Myocyte (in vitro differentiated cells): ENCODE results near the gene WTAP. TPM values are rescaled to one million over a fixed set of nuclear protein-coding genes. Genes with fewer than 3 reads are reported as not detected.
"Not testable (repeated sequence)": the region's sequence is repeated elsewhere in the genome, so short reads cannot be mapped to it uniquely, and the experiment has no call there.

Experiments used
- DNase-seq: peaks from one replicate; pipeline ENCODE4 v3.0.0-alpha.2; 2012; ENCODE audit warnings: low read depth
- total RNA-seq: library from RNA; depleted of rRNA; stranded (reverse); fragments of >200 nt; gene quantifications from 2 replicates; pipeline ENCODE4 v1.2.3, GENCODE V29; 2014

WTAP gene
- total RNA-seq, 1 donor from 2014 or later, result 64.8 TPM

DNA sequence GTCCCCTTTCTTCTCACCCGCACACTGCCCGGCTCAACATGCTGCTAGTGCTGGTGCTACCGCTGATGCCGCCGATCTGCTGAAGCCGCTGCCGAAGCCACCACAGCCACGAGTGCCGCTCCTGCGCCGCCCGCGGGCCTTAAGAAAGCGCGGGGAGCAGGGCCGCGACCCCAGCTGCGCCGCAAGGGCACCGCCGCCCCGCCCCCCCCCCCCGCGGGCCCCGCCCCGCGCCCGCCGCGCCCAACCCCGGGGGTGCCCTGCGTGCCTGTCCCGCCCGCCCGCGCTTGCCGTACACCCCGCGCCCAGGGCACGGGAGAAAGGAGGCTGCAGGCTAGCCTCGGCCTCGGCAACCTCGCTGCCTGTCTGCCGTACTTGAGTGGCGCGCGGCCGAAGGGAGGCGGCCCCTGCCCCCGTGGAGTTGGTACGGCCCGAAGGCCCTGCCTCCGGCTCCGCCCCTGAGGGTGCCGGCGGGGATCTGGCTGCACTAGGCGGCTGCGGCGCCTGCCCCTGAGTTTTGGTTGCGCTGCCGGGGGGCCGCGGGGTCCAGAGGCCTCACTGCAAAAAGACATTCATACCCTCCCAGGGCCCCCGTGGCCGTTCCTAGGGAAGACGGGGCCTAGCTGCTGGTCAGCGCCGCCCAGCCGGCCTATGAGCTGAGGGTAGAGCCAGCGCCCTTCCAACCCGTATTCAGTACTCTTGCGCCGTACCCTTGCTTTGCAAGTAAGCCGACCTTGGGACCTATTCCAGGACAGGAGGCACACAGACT is 34.0 kb upstream of the WTAP start, which contains the start of gene SOD2:
SOD2 (minus strand) TSS at position 114 of the 766 bp plus-strand sequence; CDS start at position 40, 74 bp downstream.
- peak; percentile 90 for DNase-seq

DNA sequence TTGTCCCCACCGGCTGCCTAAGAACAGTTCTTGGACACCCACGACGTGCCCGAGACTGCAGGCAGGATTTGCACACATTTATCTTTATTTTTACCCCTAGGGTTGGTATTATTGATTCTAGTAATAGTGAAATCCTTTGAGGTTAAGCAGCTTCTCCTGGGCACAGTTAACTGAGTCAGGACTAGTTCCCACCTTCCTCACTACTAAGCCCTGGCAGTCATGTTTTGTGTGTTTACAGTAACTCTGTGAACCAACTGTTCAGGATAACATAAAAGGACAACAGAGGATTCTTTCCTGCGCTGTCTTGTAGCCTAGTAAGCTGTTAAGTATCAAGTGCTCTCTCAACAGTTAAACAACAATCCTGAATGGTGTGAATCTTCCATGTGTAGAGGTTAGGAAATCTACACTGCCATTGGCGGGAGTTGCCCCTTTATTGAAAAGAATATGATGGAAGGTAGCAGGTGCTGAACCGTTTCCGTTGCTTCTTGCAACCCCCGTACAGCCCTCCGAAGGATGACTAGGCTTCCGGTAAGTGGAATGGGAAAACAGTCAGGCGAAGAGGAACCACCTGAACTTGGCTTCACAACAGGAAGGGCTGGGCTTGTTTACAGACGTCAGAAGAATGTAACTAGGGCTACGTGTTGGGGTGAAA is 33.3 kb upstream of the WTAP start:
- DNase-seq, result peak; percentile 72

DNA sequence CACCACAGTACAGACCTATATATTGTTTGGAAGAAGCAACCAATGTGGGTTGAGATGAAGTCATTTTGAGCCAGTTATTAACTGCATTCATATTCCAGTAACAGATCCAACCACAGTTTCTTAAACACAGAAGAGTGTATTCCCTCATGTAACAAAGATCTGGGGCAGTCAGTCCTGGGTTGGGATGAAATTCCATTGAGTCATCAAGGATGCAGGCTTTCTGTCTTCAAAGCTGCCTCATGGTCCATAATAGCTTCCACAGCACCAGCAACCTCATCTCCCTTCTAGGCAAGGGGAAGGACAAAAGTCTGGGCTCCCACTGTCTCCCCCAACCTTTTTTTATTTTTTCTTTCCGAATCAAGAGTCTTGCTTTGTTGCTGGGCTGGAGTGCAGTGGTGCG is 31.3 kb upstream of the WTAP start:
- no peak for DNase-seq

DNA sequence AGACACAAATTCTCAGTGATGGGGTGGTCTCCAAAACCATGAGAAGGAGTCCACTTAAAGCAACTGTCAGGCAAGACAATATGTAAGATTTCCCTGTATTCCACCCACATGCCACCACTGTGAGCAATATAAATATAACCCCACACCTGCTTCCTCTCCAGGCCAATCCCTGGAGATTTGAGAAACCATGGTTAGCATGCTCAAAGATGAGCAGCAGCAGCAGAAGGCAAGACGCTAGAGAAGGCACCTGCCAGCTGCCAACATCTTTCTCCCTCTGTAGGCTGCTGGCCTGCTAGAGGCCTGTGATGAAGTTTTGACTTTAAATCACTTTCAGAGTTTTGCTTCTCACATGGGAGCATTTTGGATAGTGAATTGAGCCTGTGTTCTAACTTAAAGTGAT is 26.3 kb upstream of the WTAP start:
- peak; percentile 83 for DNase-seq

DNA sequence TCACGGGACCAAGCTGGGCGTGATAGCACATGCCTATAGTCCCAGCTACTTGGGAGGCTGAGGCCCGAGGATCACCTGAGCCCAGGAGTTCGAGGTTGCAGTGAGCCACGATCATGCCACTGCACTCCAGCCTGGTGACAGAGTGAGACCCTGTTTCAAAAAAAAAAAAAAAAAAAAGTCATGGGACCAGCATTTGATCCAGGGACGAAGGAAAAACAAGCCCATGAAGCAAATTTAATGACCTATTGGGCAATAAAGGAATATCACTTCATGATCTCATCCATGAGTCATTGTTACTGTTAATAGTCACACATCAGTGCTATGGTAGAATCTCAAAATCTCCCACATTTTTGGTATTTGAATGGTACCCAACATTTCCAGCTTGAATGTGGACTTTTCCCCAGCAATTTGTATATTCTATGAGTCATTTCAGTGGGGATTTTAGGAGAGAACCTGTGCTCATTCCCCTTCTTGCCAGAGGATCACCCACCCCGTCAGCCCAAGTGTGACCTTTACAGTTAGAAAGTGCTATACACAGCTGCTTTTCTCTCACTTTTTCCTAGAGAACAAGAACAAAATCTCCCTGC is 25.8 kb upstream of the WTAP start:
- peak; percentile 66 for DNase-seq

DNA sequence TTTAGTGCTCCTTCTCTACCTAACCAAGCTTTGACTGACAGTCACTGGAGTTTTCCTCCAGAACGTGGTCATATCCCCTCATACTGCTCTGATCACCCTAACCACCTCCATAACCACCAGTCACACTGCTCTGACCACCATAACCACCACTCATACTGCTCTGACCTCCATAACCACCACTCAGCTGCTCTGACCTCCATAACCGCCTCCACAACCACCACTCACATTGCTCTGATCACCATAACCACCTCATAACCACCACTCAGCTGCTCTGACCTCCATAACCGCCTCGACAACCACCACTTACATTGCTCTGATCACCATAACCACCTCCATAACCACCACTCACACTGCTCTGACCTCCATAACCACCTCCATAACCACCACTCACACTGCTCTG is 16.7 kb upstream of the WTAP start:
- DNase-seq, result not testable (repeated sequence)

DNA sequence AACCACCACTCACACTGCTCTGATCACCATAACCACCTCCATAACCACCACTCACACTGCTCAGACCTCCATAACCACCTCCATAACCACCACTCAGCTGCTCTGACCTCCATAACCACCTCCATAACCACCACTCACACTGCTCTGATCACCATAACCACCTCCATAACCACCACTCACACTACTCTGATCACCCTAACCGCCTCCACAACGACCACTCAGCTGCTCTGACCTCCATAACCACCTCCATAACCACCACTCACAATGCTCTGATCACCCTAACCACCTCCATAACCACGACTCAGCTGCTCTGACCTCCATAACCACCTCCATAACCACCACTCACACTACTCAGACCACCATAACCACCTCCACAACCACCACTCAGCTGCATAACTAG is 14.9 kb upstream of the WTAP start:
- not testable (repeated sequence) for DNase-seq

DNA sequence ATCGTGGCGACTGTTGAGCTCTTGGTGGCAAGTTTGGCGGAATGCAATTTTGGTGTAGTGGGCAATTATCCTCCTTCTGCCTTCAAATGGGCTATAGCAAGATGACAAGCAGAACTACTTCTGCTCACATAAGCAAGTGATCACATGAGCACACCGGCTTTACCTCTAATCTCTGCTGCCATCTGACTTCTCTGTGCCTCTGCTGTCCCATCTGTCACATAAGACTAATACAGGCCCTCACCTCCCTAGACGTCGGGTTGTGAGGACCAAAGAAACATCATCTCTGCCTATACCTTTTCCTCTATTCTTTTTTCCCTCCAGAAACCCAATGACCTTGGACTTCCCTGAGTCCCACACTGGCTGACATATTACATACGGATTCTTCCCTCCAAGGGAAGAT is 13.3 kb upstream of the WTAP start:
- DNase-seq, result no peak

DNA sequence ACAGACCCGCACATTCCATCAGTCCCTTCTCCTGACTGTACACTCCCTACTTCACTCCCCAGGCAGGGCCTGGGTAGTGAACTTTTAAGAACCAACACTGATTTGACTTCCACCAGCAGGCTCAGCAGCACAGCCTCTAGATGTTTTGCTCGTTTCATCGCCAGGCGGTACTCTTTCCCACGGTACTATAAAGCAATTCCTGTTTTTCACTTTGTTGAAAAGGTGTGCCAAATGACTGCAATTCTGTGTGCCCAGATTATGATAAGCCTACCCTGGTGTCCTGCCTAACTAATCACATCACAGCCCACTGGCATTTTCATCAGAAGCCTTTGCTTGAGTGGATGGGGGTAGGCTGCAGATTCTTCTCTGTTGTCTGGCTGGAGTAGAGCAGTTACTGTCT is 12.9 kb upstream of the WTAP start:
- no peak for DNase-seq

DNA sequence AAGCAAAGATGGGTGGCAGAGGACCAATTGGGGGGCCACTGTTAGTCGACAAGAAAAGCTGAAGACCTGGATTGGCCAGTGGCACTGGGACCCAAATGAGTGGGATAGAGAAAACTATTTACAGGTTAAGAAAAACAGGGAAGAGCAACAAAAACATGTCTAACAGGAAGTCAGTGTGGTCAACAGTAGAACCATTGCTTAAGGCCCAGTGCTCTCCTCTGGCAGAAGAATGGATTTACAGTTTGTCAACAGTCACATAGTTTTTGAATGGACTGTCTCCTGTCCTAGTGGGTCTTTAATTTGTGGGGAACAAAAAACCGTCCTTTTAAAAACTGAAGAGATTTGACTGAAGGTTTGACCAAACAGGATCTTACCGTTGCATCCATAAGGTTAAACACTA is 12.1 kb upstream of the WTAP start:
- no peak for DNase-seq

DNA sequence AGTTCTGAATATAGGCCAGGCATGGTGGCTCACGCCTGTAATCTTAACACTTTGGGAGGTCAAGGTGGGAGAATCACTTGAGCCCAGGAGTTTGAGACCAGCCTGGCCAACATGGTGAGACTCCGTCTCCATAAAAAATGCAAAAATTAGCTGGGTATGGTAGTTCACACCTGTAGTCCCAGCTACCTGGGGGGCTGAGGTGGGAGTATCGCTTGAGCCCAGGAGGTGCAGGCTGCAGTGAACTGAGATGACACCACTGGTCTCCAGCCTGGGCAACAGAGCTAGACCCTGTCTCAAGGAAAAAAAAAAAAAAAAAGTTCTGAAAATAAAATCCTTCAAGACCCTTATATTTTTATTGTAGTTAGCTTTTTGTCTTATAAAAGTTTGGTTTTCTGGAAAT is 11.7 kb upstream of the WTAP start:
- DNase-seq, result no peak

DNA sequence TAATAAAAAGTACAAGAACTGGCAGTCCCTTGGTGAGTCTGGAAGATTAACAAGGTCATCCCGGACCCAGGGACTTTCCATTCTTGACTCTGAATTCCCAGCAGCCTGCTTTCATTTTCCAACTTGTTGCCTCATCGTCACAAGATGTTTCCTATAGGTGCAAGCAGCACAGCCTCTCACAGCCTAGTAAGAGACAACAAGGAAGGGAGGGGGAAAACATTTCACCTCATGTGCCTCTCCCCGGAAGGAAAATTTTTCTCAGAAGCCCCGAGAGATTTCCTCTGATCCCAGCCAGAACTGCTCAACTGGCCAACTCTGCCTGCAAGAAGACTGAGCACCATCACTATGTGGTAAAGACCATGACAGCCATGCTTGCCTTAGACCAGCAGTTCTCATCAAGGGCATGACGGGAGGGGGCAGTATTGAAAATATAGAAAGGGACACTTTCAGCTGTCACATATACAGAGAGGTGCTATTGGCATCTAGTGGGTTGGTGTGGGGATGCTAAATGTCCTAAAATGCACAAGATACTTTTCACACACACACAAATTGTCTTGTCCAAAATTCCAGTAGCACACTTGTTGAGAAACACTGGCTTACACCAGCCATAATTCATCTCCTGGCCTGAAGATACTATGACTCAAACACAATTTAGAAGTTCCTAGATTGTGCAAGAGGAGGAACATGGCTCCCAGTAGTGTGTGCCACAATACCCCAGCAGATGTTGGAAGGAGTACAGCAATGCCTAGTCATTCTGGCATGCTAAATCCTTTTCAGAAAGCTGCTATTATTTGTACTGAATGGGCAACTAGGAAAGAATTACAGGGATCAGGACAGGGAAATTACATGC is 10.8 kb upstream of the WTAP start:
- DNase-seq, result peak; percentile 73

DNA sequence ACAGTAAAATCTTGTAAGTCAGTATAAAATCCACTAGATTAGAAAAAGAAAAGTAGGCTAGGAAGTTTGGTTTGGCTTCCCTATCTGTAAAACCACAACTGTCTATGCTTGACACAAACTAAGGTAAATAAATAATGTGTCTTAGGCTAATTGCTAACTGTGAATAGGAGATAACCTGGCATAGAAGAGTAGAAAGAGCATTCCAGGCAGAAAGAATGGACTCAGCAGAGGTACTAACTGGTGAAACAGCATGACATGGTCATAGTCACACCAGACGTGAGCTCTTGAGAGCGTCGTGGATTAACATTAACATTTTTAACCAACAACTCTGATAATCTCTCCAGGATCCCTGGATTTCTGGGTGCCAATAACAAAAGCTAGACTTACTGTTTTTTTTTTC is 8.7 kb upstream of the WTAP start:
- DNase-seq, result no peak

DNA sequence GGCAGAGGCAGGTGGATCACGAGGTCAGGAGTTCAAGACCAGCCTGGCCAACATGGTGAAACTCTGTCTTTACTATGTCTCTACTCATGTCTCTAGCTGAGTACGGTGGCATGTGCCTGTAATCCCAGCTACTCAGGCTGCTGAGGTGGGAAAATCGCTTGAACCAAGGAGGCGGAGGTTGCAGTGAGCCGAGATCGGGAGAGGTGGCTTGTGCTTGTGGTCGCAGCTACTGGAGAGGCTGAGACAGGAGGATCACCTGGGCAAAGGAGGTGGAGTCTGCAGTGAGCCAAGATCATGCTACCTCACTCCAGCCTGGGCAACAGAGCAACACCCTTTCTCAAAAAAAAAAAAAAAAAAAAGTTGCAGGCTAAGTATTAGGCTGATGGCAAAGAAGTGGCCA is 8.0 kb upstream of the WTAP start:
- DNase-seq, result no peak

DNA sequence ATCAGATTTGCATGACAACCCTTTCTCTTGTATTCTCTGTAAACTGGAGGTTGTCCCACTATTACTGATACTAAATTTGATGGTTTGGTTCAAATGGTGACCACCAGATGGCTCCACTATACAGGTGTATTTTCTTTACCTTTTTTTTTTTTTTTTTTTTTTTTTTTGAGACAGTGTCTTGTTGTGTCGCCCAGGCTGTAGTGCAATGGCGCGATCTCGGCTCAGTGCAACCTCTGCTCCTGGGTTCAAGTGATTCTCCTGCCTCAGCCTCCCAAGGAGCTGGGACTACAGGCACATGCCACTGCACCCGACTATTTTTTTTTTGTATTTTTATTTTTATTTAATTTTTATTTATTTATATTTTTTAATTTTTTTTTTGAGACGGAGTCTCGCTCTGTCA is 6.6 kb upstream of the WTAP start:
- no peak for DNase-seq

DNA sequence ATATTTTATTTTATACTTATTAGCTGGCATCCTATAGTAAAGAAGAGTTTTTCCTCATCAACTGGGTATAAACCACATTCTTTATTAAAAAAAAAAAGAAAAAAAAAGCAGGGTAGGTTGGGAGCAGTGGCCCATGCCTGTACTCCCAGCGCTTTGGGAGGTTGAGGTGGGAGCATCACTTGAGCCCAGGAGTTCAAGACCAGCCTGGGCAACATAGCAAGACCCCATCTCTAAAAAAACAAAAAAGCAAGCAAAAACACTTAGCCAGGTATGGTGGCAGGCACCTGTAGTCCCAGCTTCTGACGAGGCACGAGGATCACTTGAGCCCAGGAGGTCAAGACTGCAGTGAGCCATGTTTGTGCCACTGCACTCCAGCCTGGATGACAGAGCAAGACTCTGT is 5.3 kb upstream of the WTAP start:
- DNase-seq, result not testable (repeated sequence)

DNA sequence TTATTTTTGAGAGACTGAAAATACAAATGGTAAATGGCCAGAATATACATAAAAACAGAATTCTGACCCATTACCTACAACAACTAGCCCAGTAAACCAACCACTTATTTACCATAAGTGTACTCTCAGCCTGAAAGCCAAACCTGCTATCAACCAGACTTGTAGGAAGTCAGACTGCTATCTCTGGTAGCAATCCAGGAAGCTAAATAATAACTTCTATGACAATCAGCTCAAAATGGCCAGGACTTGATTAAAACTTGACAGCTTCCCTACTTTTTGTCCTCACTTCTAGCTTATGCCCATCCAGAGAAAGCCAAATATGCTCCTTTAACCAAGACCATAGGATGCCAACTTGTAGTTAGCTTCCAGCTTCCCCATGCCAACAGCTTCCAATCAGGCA is 4.7 kb upstream of the WTAP start:
- DNase-seq, result no peak

DNA sequence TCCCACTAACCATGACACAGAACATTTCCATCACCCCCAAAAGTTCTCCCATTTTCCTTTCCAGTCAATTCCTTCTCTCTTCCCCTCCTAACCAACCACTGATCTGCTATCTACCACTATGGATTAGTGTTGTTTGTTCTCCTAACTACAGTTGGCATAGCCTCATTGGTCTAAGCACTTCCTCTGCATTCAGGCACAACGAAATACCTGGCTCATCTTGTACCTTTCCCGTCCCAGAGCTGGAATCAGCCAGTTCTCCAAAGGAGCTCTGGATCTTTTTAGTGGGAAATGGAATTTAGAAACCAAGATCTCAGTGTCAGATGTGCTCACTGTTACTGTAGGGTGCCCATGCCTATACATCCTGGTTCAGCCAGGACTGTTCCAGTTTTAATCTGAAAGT is 4.0 kb upstream of the WTAP start:
- no peak for DNase-seq

DNA sequence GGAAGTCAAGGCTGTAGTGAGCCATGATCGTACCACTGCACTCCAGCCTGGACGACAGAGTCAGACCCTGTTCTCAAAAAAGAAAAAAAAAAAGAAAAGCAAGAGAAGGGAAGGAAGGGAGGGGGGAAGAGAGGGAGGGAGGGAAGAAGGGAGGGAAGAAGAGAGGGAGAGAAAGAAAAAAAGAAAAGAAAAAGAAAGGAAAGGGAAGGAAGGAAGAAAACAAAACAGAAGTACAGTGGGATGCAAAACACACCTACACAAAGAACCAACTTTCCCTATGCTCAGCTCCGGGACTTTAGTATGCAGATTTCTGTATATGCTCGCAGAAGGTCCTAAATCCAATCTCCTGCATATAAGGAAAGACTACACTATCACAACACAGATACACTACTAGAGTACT is 2.5 kb upstream of the WTAP start:
- DNase-seq, result no peak

DNA sequence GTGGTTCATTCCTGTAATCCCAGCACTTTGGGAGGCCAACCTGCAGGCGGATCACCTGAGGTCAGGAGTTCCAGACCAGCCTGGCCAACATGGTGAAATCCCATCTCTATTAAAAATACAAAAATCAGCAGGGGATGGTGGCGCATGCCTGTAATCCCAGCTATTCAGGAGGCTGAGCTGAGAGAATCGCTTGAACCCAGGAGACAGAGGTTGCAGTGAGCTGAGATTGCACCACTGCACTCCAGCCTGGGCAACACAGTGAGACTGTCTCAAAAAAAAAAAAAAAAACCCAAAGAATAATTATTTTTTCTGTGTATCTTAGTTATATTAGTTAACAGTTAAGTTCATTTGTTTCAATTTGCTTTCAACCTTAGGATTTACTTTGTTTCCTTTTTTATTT is 2.1 kb upstream of the WTAP start:
- not testable (repeated sequence) for DNase-seq

DNA sequence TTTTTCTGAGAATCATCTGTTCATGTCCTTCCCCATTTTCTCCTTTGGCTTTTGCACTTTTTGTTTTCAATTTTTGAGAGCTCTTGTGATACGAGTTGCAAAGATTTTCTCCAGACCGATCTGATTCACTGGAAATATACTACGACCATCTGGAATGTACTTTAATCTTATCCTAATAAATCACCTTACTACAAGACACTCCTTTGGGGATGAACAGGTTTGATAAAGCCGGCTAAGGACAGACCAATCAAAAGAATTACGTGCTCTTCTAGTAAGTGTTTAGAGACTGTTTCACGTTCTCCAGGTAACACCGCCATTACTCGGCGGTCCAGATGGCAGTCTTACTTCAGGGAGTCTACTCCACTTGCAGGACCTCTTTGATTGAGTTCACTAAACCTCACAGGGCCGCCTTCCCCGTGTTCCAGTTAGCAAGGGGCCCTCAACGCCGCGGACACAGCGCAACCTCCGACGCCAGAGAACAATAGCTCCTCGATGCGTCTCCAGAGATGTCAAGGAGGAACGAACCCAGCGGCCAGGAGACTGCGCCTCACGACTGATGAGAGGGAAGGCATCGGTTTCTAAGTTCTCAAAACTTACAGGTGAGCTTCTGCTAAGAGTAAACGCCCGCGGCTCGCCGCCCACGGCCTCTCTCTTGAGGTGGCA is 920 bp upstream of the WTAP start:
- no peak for DNase-seq
